NCI-H2107 (cell line): Measurements from ENCODE around the gene USP47.

Experiments
- DNase-seq: peaks from one replicate; lab custom pipeline; 2025; lab: John Stamatoyannopoulos, UW

The USP47 gene

DNA sequence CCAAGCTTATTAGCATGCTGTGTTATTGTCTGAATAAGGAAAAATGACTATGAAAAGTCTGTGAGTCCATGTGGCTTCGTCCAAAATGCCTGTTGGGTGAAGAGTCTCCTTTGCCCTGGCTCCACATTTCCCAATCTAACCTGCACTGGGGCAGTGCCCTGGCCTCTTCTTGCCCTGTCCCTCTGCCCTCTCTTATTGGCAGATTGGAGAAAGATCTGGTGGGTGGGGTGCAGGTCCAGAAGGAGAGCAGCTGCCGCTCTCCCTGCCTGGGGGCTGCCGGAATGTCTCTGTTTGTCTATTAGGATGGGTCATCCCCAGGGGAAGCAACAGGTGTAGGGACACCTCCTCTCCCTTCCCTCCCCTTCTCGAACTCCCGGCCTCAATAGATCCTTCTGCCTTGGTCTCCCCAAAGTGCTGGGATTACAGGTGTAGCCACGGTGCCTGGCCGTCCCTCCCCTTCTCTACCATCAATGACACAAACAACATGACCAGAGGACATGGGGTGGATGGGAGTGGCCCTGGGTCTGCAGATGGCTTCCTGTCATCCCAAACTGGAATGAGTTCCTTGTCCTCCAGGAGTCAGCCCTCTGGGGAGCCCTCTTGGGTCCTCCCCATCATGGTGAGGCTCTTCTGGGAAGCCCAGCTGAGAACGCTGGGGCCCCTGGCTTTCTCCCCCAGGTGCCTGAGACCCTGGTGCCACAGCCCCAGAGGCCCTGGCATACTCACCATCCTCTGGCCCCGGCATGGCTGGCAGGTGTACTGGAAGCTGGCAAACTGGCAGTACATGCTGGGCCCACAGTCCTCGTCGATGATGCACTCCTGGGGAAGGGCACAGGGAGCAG, 126.1 kb downstream of the USP47 start:
- no peak for DNase-seq

- DNase-seq, result no peak
These were observed 126.9 kb downstream of the USP47 start for GRCh38 chr11:11968511-11969280.

DNA sequence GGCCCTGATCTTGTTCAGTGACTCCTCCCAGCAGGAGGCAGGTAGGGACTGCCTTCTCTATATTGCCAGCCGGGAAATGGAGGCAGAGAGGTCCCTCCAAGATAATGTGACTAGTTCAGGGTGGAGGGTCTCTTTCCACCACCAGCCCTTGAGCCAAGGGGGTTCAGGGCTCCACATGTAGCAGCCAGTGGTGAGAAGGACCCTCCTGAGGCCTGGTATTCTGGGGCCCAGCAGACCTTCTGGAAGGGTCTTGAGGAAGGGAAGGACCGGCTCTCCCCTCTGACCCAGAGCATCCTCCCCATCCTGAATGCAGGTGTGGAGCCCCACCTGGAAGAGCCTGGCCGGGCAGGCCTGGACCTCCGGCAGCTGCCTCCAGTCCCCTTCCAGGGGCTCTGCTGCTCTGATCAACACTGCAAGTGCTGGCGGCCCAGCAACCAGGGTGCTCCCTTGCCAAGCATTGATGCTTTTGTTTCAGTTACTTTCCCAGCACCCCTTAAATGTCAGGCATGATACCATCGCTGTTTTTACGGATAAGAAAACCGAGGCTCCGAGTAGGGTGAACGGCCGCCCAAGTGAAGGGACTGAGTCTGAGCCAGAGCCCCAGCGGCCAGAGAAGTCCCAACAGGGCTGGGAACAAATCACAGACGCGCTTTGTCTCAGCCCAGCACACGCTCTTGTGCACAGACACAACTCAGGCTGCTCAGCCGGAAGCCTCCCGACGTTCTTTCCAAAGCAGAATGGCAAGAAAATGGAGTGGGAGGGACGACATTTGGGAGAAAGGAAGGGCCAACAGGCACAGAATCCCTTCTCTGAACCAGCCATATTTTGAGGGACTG, 127.8 kb downstream of the USP47 start:
- no peak for DNase-seq

GRCh38 chr11:11970556-11970955, 128.8 kb downstream of the USP47 start:
- DNase-seq, result no peak

- DNase-seq, result no peak
These were observed 130.3 kb downstream of the USP47 start for GRCh38 chr11:11971906-11972547.

GRCh38 chr11:11972730-11973341, 131.1 kb downstream of the USP47 start:
- DNase-seq, result no peak

DNA sequence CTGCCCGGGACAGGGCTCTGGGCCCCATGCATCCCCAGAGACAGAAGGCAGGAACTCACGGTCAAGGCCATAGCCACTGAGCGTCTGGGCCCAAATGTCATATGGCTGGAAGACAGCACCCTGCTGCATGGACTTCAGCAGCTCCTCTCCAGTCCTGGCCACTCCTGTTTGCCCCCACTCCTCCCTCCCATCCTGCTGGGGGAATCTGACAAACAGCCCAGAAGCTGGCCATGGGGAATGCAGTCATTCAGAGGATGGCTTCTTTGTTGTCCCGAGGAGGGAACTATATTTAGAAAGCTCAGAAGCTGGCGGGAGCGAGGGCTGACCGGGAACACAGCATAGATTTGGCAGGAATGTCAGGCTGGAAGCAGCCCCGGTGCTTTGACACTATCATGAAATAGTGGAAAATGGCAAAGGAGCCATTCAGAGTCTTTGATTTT, 131.6 kb downstream of the USP47 start:
- DNase-seq, result no peak

- no peak for DNase-seq
These were observed 132.1 kb downstream of the USP47 start for GRCh38 chr11:11973866-11974265.

DNA sequence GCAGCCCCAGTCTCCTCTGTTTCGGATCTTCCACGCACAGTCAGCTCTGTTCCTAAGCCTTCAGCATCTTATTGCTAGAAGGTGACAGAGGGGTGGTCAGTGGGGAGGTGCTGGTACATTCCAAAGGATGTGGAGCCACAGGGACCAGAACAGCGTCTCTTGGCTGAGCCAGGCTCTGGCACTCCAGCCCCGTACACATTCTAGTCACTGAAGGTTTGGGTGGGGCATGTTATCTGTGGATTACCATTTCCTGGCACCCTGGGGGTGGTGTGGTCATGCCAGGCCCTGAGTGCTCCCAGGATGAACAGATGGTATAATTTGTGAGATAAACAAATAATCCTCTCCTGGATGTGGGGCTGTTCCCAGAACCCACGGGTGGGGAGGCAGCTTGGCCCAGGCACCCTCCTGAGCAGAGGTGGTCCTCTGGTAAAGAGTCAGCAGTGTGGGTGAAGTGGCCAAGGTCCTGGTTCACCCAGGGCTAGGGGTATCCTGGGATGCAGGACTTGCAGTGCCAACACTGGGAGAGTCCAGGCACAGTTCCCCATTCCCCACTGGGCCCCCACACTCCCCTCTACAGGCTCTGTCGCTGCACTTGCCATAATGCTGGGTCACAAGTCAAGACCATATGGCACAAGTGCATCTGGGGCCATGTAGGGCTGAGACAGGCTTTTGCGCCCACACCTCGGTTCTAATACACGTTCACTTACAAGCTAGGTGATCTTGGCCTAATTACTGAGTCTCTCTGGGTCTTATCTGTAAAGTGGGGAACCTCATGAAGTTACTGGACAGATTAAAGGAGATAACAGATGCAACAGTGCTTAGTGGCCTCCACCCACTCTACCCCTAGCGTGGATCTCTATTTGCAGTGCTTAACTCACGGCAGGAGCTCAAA, 133.7 kb downstream of the USP47 start:
- no peak for DNase-seq

- no peak for DNase-seq
These were observed 134.8 kb downstream of the USP47 start for GRCh38 chr11:11976481-11977127.

GRCh38 chr11:11977206-11977938, 135.6 kb downstream of the USP47 start:
- no peak for DNase-seq

DNA sequence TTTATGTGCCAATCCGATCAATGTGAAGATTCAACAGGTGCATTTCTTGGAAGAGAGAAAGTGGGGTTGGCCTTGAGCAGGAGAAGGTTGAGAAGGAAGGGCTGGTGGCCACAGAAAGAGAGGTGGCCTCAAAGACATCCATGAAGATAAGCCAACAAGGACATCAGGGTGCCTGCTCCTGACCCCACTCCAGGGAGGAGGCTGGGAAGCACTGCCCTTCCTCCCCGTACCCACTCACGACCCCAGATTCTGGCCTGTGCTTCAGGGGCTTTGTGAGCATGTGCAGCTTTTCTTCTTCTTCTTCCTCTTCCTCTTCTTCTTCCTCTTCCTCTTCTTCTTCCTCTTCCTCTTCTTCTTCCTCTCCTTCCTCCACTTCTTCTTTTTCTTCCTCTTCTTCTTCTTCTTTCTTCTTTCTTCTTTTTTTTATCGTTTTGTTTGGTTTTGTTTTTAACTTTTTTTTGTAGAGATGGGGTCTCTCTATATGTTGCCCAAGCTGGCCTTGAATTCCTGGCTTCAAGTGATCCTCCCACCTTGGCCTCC, 136.4 kb downstream of the USP47 start:
- DNase-seq, result no peak

DNA sequence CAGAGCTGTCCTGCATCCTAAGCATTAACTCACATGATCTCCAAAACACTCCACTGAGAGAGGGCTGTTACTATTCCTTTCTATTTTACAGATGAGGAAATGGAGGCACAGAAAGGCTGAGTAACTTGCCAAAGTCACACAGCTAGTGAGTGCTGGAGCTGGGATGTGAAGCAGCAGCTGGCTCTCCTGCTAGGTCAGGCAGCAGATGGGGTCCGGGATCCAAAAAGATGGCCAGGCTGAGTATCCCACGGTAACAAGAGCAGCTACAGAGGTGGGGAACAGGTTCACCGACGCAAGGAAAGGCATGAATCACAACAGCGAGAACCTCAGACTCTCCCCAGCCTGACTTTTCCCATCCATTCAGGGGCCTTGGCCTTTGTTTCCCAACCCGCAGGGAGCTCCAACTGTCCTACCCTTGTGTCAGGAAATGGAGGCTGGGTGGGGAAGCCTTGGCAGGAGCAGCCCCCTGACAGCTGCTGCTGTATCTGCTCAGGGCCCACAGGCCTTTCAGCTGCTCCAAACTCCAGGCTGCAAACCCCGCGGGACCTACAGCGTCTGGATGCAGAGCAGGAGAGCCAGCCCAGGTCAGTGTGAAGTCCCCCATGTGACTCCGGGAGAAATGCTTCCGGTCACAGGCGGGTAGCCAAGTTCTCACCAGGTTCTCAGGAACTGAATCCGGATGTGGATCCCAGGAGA, 137.2 kb downstream of the USP47 start:
- peak; percentile 54 for DNase-seq

- no peak for DNase-seq
These were observed 137.8 kb downstream of the USP47 start for GRCh38 chr11:11979488-11980117.

DNA sequence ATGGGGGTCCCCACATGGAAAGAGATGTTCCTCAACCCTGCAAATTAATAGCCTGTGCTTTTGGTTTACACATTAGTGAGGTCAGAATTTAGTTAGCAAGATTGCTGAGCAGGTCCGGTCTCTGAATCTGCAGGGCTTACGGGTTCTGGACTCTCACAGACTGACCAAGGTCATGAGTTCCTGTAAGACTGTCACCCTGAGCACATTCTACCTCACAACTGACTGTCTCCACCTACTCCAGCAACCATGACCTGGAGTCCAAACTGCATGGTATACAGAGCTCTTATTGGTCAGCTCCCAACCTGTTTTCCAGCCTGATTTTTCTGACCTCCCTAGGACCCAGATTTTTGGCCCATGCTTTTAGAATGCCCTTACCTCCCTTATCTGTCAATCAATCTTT, 138.4 kb downstream of the USP47 start:
- DNase-seq, result no peak

DNA sequence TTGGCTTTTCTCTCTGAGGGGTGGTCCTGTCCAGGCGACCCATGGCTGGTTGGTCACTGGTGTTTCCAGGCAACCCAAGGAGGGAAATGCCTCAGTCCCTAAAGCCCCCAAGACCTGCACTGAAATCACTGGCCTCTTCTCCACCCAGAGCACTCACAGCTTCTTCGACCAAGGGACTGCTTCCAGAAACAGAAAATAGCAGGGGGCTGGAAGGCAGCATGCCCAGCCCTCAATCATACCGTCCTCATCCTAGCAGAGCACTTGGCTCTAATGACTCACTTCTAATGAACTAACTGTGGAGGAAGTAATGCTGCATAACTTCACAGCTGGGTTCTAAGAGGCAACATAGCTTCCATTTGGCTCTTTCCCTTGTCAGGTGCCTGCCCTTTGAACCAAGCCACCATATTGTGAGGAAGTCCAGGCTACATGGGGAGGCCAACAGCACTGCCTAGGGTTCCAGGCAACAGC, 139.1 kb downstream of the USP47 start:
- DNase-seq, result no peak

GRCh38 chr11:11981364-11981763, 139.6 kb downstream of the USP47 start:
- DNase-seq, result no peak

DNA sequence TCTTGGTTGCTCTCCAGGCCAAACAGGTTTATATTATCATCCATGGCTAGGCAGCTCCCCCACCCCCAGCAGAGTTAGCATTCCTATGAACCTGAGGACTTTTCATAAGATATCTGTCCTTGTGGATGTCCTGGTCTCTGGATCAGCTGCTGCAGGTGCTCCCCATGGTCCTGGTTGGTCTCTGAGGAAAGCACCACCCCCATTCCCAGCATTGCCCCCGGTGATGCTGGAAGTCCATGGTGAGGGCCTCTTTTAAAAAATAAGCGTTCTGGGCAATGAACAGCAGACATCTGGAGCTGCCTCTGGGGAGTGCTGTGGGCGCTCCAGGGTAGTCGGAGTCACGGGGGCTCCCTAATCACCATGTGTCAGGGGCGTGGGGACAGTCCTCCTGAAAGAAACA, 140.1 kb downstream of the USP47 start:
- no peak for DNase-seq
